Activated T-cell treated with anti-CD3 and anti-CD28 coated beads for 1 hour (primary cell): ENCODE measurements around the gene CDIPT.
"Not testable (repeated sequence)": the region's sequence is repeated elsewhere in the genome, so short reads cannot be mapped to it uniquely, and the experiment has no call there.

ENCODE experiments used
- DNase-seq: peaks from one replicate; pipeline ENCODE4 v3.0.0-alpha.2; 2020; ENCODE audit warnings: low read depth

Gene CDIPT

GRCh38 chr16:29896841-29897240 lies 33.8 kb upstream of the CDIPT start:
- DNase-seq, result no peak

GRCh38 chr16:29894352-29894751 lies 31.3 kb upstream of the CDIPT start:
- no peak for DNase-seq

GRCh38 chr16:29893553-29893952 lies 30.5 kb upstream of the CDIPT start:
- DNase-seq, result no peak

GRCh38 chr16:29892458-29892813 lies 29.4 kb upstream of the CDIPT start:
- no peak for DNase-seq

GRCh38 chr16:29891525-29892457 lies 28.8 kb upstream of the CDIPT start:
- DNase-seq, result no peak

GRCh38 chr16:29889372-29889771 lies 26.3 kb upstream of the CDIPT start:
- not testable (repeated sequence) for DNase-seq

GRCh38 chr16:29883987-29884386 lies 21.0 kb upstream of the CDIPT start:
- DNase-seq, result no peak

- no peak for DNase-seq
Measured at GRCh38 chr16:29881050-29881449, 18.0 kb upstream of the CDIPT start.

- no peak for DNase-seq
Measured at GRCh38 chr16:29878172-29878571, 15.1 kb upstream of the CDIPT start.

GRCh38 chr16:29877266-29877961 lies 14.4 kb upstream of the CDIPT start:
- DNase-seq, result no peak

GRCh38 chr16:29876594-29877249 lies 13.7 kb upstream of the CDIPT start:
- DNase-seq, result peak; percentile 22

GRCh38 chr16:29876217-29876593 lies 13.2 kb upstream of the CDIPT start:
- DNase-seq, result no peak

GRCh38 chr16:29875206-29875605 lies 12.2 kb upstream of the CDIPT start:
- no peak for DNase-seq

GRCh38 chr16:29873319-29873718 lies 10.3 kb upstream of the CDIPT start:
- no peak for DNase-seq

GRCh38 chr16:29871822-29872546 lies 9.0 kb upstream of the CDIPT start:
- no peak for DNase-seq

GRCh38 chr16:29869067-29869466 lies 6.0 kb upstream of the CDIPT start:
- not testable (repeated sequence) for DNase-seq

GRCh38 chr16:29868396-29869009 lies 5.5 kb upstream of the CDIPT start:
- no peak for DNase-seq

GRCh38 chr16:29864205-29864604 lies 1.2 kb upstream of the CDIPT start:
- DNase-seq, result no peak

GRCh38 chr16:29863669-29863984 lies 601 bp upstream of the CDIPT start:
- no peak for DNase-seq

- no peak for DNase-seq
Measured at GRCh38 chr16:29862383-29862883, 593 bp downstream of the CDIPT start.

GRCh38 chr16:29860218-29860617 lies 2.8 kb downstream of the CDIPT start:
- DNase-seq, result no peak

- DNase-seq, result no peak
Measured at GRCh38 chr16:29858974-29859373, 4.1 kb downstream of the CDIPT start.
